ENCODE data around the gene SCGB1C2.

The SCGB1C2 gene

DNA sequence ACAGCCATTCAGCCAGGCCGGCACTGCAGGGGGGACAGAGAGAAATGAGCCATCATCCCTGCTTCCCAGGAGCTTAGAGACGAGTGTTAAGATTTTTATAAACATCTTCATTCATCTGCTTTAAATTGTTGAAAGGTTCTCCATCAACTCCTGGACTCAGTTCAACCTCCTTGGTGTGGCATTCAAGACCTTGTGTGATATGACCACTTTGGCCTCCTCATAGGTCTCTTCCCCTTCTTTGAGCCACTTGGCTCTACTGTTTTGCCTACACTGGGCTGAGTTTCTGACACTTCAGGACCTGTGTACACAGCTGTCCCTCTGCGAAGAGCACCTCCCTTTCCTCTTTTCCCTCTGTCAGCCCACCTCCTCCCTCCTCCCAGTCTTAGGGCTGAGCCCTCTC lies 39.8 kb downstream of the SCGB1C2 start:
- TF ChIP-seq, protein P1, sequence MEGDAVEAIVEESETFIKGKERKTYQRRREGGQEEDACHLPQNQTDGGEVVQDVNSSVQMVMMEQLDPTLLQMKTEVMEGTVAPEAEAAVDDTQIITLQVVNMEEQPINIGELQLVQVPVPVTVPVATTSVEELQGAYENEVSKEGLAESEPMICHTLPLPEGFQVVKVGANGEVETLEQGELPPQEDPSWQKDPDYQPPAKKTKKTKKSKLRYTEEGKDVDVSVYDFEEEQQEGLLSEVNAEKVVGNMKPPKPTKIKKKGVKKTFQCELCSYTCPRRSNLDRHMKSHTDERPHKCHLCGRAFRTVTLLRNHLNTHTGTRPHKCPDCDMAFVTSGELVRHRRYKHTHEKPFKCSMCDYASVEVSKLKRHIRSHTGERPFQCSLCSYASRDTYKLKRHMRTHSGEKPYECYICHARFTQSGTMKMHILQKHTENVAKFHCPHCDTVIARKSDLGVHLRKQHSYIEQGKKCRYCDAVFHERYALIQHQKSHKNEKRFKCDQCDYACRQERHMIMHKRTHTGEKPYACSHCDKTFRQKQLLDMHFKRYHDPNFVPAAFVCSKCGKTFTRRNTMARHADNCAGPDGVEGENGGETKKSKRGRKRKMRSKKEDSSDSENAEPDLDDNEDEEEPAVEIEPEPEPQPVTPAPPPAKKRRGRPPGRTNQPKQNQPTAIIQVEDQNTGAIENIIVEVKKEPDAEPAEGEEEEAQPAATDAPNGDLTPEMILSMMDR (conservative IDR thresholded peaks at IDR 0.05; ENCODE audit: control insufficient read depth, insufficient read depth, low read depth, low read length) = no peak
- no peak overlapping the region for H3K4me3 ChIP-seq (ENCODE audit: control insufficient read depth, low read depth, low read length)
- no peak for DNase-seq (ENCODE audit: low read depth)

GRCh38 chr17:177762-178161 lies 40.4 kb downstream of the SCGB1C2 start:
- DNase-seq (ENCODE audit: low read depth) = no peak
- H3K4me3 ChIP-seq (ENCODE audit: control insufficient read depth, low read depth, low read length) = no peak overlapping the region
- TF ChIP-seq, protein P1 (conservative IDR thresholded peaks at IDR 0.05; ENCODE audit: control insufficient read depth, insufficient read depth, low read depth, low read length) = no peak

DNA sequence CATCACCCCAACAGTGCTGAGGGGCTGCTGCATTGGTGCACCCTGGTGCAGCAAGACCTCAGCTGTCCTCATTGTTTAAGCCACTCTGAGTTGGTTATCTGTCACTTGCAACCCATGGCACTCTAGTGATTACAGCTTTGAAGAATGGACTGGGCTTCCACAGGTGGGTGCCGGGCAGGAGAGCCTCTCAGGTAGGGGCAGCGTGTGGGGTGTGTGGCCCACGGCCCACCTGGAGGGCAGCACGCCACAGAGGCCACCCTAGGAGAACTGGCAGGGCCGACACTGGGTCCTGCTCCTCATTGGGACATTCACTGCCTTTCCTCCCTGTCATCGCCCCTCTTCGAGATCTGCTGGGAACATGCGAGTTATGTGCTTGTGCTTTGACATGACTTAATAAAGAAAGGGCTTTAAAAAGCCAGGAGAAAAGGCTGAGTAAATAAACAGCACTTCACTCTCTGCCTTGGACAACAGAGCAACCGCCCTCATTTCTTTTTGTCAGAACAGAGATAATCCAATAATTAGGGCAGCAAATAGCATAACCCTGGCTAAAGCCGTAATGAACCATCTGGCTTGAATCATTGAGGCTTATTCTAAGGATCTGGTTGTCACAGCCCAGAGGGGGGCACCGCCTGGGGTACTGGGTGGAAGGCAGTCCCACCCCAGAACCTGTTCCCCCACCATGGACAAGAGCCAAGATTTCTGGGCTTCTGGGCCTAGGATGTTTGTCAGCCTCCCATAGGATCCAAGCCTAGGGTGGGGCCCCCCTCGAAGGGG lies 41.1 kb downstream of the SCGB1C2 start:
- TF ChIP-seq, protein P1 (conservative IDR thresholded peaks at IDR 0.05; ENCODE audit: control insufficient read depth, insufficient read depth, low read depth, low read length) = no peak
- no peak overlapping the region for H3K4me3 ChIP-seq (ENCODE audit: control insufficient read depth, low read depth, low read length)
- no peak for DNase-seq (ENCODE audit: low read depth)

- DNase-seq (ENCODE audit: low read depth) = no peak
- H3K4me3 ChIP-seq (ENCODE audit: control insufficient read depth, low read depth, low read length) = no peak overlapping the region
- TF ChIP-seq, protein P1 (conservative IDR thresholded peaks at IDR 0.05; ENCODE audit: control insufficient read depth, insufficient read depth, low read depth, low read length) = no peak
Observed at GRCh38 chr17:179066-179432, 41.7 kb downstream of the SCGB1C2 start.

GRCh38 chr17:179781-180380 lies 42.5 kb downstream of the SCGB1C2 start:
- TF ChIP-seq, protein P1 (conservative IDR thresholded peaks at IDR 0.05; ENCODE audit: control insufficient read depth, insufficient read depth, low read depth, low read length) = no peak
- no peak for DNase-seq (ENCODE audit: low read depth)
- H3K4me3 ChIP-seq (ENCODE audit: control insufficient read depth, low read depth, low read length) = no peak overlapping the region

- no peak for DNase-seq (ENCODE audit: low read depth)
- TF ChIP-seq, protein P1 (conservative IDR thresholded peaks at IDR 0.05; ENCODE audit: control insufficient read depth, insufficient read depth, low read depth, low read length) = no peak
- H3K4me3 ChIP-seq (ENCODE audit: control insufficient read depth, low read depth, low read length) = no peak overlapping the region
Observed at GRCh38 chr17:180381-181244, 43.2 kb downstream of the SCGB1C2 start.
